Fibroblast of the aortic adventitia (primary cell): ENCODE data around the gene PCGF1. TPM values are rescaled to one million over a fixed set of nuclear protein-coding genes. Genes with fewer than 3 reads are reported as not detected.

Source experiments
- DNase-seq: peaks from one replicate; pipeline ENCODE4 v3.0.0-alpha.2; 2010; ENCODE audit warnings: low read depth
- H3K4me3 ChIP-seq: 2 replicates; pipeline ENCODE4 v1.5.1; 2011; ENCODE audit warnings: low read depth, mild to moderate bottlenecking, control low read depth, low read length, moderate library complexity
- CTCF ChIP-seq: IDR thresholded peaks from 2 replicates; pipeline ENCODE4 v1.5.1; 2011; ENCODE audit warnings: mild to moderate bottlenecking, low read length, control low read depth, inconsistent platforms; ENCODE audit not compliant: insufficient read depth
- total RNA-seq: library from RNA; depleted of rRNA; stranded (reverse); fragments of >200 nt; gene quantifications from 2 replicates; pipeline ENCODE4 v1.2.3, GENCODE V29; 2012; ENCODE audit warnings: low replicate concordance

The PCGF1 gene
- total RNA-seq, 1 donor: 27.5 TPM

GRCh38 chr2:74515271-74515980 is 7.9 kb upstream of the PCGF1 start:
- no peak for TF ChIP-seq CTCF
- DNase-seq: no peak

GRCh38 chr2:74514368-74515270 is 7.1 kb upstream of the PCGF1 start, which contains the start of gene TLX2:
Gene TLX2, plus strand, starts transcription at chr2:74514450. Its CDS starts 357 bp downstream, at chr2:74514807.
- TF ChIP-seq CTCF: no peak
- H3K4me3 ChIP-seq: no peak within 1 kb of the TSS
- DNase-seq: no peak

More at GRCh38 chr2:74515271-74515980, 7.9 kb upstream of the PCGF1 start:
- no peak overlapping the region for H3K4me3 ChIP-seq

GRCh38 chr2:74513605-74514367 is 6.3 kb upstream of the PCGF1 start:
- no peak for TF ChIP-seq CTCF
- DNase-seq: no peak
- no peak overlapping the region for H3K4me3 ChIP-seq

- no peak overlapping the region for H3K4me3 ChIP-seq
- no peak for TF ChIP-seq CTCF
- DNase-seq: no peak
Observed at GRCh38 chr2:74512744-74513604, 5.5 kb upstream of the PCGF1 start.

GRCh38 chr2:74511104-74511989 is 3.9 kb upstream of the PCGF1 start:
- DNase-seq: no peak
- H3K4me3 ChIP-seq: no peak overlapping the region
- TF ChIP-seq CTCF: no peak
